IPS-18a (cell line): Measurements from ENCODE around the gene ZFYVE28.

Experiments
- H3K27ac ChIP-seq: one replicate; pipeline ENCODE4 v1.5.1; 2013; ENCODE audit warnings: low read length
- H3K27me3 ChIP-seq: one replicate; pipeline ENCODE4 v1.6.1; 2013; ENCODE audit warnings: mild to moderate bottlenecking, low read length; ENCODE audit not compliant: control insufficient read depth, insufficient read depth
- H3K36me3 ChIP-seq: one replicate; pipeline ENCODE4 v1.6.1; 2013; ENCODE audit warnings: low read depth, low read length; ENCODE audit not compliant: control insufficient read depth
- H3K4me1 ChIP-seq: one replicate; pipeline ENCODE4 v1.6.1; 2013; ENCODE audit warnings: low read depth, low read length; ENCODE audit not compliant: control insufficient read depth
- H3K4me3 ChIP-seq: one replicate; pipeline ENCODE4 v1.5.1; 2013; ENCODE audit warnings: low read length
- H3K9ac ChIP-seq: one replicate; pipeline ENCODE4 v1.6.1; 2013; ENCODE audit warnings: mild to moderate bottlenecking, low read length, moderate library complexity
- H3K9me3 ChIP-seq: one replicate; pipeline ENCODE4 v1.6.1; 2013; ENCODE audit warnings: low read depth, low read length; ENCODE audit not compliant: control insufficient read depth

The ZFYVE28 gene

GRCh38 chr4:2443061-2443730 is 24.8 kb upstream of the ZFYVE28 start:
- H3K9ac ChIP-seq, result no peak overlapping the region
- no peaks in the 10 kb centered on the region for H3K36me3 ChIP-seq
- H3K4me3 ChIP-seq, result no peak overlapping the region
- no peaks in the 10 kb centered on the region for H3K4me1 ChIP-seq
- H3K27ac ChIP-seq, result no peak overlapping the region
- H3K27me3 ChIP-seq, result no peaks in the 10 kb centered on the region
- H3K9me3 ChIP-seq, result no peaks in the 10 kb centered on the region

GRCh38 chr4:2442175-2442993 is 23.9 kb upstream of the ZFYVE28 start:
- Histone ChIP-seq H3K36me3 (no peaks in the 10 kb centered on the region), H3K4me3 (no peak overlapping the region), H3K27me3 (no peaks in the 10 kb centered on the region), H3K4me1 (no peaks in the 10 kb centered on the region), H3K27ac (no peak overlapping the region), H3K9me3 (no peaks in the 10 kb centered on the region), H3K9ac (no peak overlapping the region)

- no peaks in the 10 kb centered on the region for H3K9me3 ChIP-seq
- no peak overlapping the region for H3K4me3 ChIP-seq
- no peaks in the 10 kb centered on the region for H3K36me3 ChIP-seq
- H3K27me3 ChIP-seq, result no peaks in the 10 kb centered on the region
- no peaks in the 10 kb centered on the region for H3K4me1 ChIP-seq
- no peak overlapping the region for H3K9ac ChIP-seq
- H3K27ac ChIP-seq, result no peak overlapping the region
Measured at GRCh38 chr4:2441393-2442174, 23.1 kb upstream of the ZFYVE28 start.

- Histone ChIP-seq H3K4me3 (no peak overlapping the region), H3K9ac (no peak overlapping the region), H3K4me1 (no peaks in the 10 kb centered on the region), H3K27ac (no peak overlapping the region), H3K27me3 (no peaks in the 10 kb centered on the region), H3K9me3 (no peaks in the 10 kb centered on the region), H3K36me3 (no peaks in the 10 kb centered on the region)
Measured at GRCh38 chr4:2438822-2439718, 20.6 kb upstream of the ZFYVE28 start.

- no peak overlapping the region for H3K9ac ChIP-seq
- H3K4me1 ChIP-seq, result no peaks in the 10 kb centered on the region
- H3K27ac ChIP-seq, result no peak overlapping the region
- H3K9me3 ChIP-seq, result no peaks in the 10 kb centered on the region
- H3K27me3 ChIP-seq, result no peaks in the 10 kb centered on the region
- H3K4me3 ChIP-seq, result no peak overlapping the region
- H3K36me3 ChIP-seq, result no peaks in the 10 kb centered on the region
Measured at GRCh38 chr4:2437475-2438215, 19.2 kb upstream of the ZFYVE28 start.

- no peaks in the 10 kb centered on the region for H3K4me1 ChIP-seq
- no peaks in the 10 kb centered on the region for H3K27me3 ChIP-seq
Measured at GRCh38 chr4:2436761-2437474, 18.5 kb upstream of the ZFYVE28 start.

GRCh38 chr4:2436301-2436700 is 17.9 kb upstream of the ZFYVE28 start:
- Histone ChIP-seq H3K27ac (no peak overlapping the region), H3K9me3 (no peaks in the 10 kb centered on the region)

More at GRCh38 chr4:2436761-2437474, 18.5 kb upstream of the ZFYVE28 start:
- Histone ChIP-seq H3K36me3 (no peaks in the 10 kb centered on the region), H3K4me3 (no peak overlapping the region), H3K27ac (no peak overlapping the region), H3K9me3 (no peaks in the 10 kb centered on the region), H3K9ac (no peak overlapping the region)

GRCh38 chr4:2434420-2434819 is 16.0 kb upstream of the ZFYVE28 start:
- Histone ChIP-seq H3K9me3 (no peaks in the 10 kb centered on the region), H3K27ac (no peak overlapping the region), H3K27me3 (no peaks in the 10 kb centered on the region), H3K4me3 (no peak overlapping the region), H3K36me3 (no peaks in the 10 kb centered on the region), H3K4me1 (no peaks in the 10 kb centered on the region), H3K9ac (no peak overlapping the region)

More at GRCh38 chr4:2436301-2436700, 17.9 kb upstream of the ZFYVE28 start:
- no peak overlapping the region for H3K9ac ChIP-seq
- H3K27me3 ChIP-seq, result no peaks in the 10 kb centered on the region
- H3K4me3 ChIP-seq, result no peak overlapping the region
- H3K36me3 ChIP-seq, result no peaks in the 10 kb centered on the region
- H3K4me1 ChIP-seq, result no peaks in the 10 kb centered on the region

- Histone ChIP-seq H3K36me3 (no peaks in the 10 kb centered on the region), H3K4me3 (no peak overlapping the region), H3K9ac (no peak overlapping the region), H3K27ac (no peak overlapping the region), H3K4me1 (no peaks in the 10 kb centered on the region), H3K27me3 (no peaks in the 10 kb centered on the region), H3K9me3 (no peaks in the 10 kb centered on the region)
Measured at GRCh38 chr4:2433609-2434350, 15.3 kb upstream of the ZFYVE28 start.
